ENCODE measurements around the gene PLCZ1.
"Not testable (repeated sequence)": the region's sequence is repeated elsewhere in the genome, so short reads cannot be mapped to it uniquely, and the experiment has no call there.

Gene PLCZ1

GRCh38 chr12:18703321-18703720, 34.5 kb downstream of the PLCZ1 start:
- DNase-seq (ENCODE audit: low spot score) = no peak

GRCh38 chr12:18700271-18700670, 37.5 kb downstream of the PLCZ1 start:
- DNase-seq (ENCODE audit: low spot score) = no peak

GRCh38 chr12:18696971-18697602, 40.7 kb downstream of the PLCZ1 start:
- DNase-seq (ENCODE audit: low spot score) = no peak

GRCh38 chr12:18693986-18694385, 43.8 kb downstream of the PLCZ1 start:
- DNase-seq (ENCODE audit: low spot score) = not testable (repeated sequence)

- DNase-seq (ENCODE audit: low spot score) = no peak
Measured at GRCh38 chr12:18690653-18691052, 47.2 kb downstream of the PLCZ1 start.

GRCh38 chr12:18689771-18690170, 48.0 kb downstream of the PLCZ1 start:
- no peak for DNase-seq (ENCODE audit: low spot score)

GRCh38 chr12:18684430-18684829, 53.4 kb downstream of the PLCZ1 start:
- no peak for DNase-seq (ENCODE audit: low spot score)

- DNase-seq (ENCODE audit: low spot score) = no peak
Measured at GRCh38 chr12:18683327-18684013, 54.3 kb downstream of the PLCZ1 start.

- DNase-seq (ENCODE audit: low spot score) = no peak
Measured at GRCh38 chr12:18681818-18682217, 56.0 kb downstream of the PLCZ1 start.

GRCh38 chr12:18676996-18677588, 60.7 kb downstream of the PLCZ1 start:
- DNase-seq (ENCODE audit: low spot score) = no peak

- no peak for DNase-seq (ENCODE audit: low spot score)
Measured at GRCh38 chr12:18676141-18676540, 61.7 kb downstream of the PLCZ1 start.

GRCh38 chr12:18658829-18659228, 79.0 kb downstream of the PLCZ1 start:
- DNase-seq (ENCODE audit: low spot score) = no peak

- DNase-seq (ENCODE audit: low spot score) = no peak
Measured at GRCh38 chr12:18658179-18658578, 79.6 kb downstream of the PLCZ1 start.

GRCh38 chr12:18655351-18655750, 82.5 kb downstream of the PLCZ1 start:
- DNase-seq (ENCODE audit: low spot score) = no peak

- DNase-seq (ENCODE audit: low spot score) = no peak
Measured at GRCh38 chr12:18653465-18653864, 84.3 kb downstream of the PLCZ1 start.

GRCh38 chr12:18652596-18652995, 85.2 kb downstream of the PLCZ1 start:
- DNase-seq (ENCODE audit: low spot score) = no peak

- DNase-seq (ENCODE audit: low spot score) = no peak
Measured at GRCh38 chr12:18651525-18651924, 86.3 kb downstream of the PLCZ1 start.

GRCh38 chr12:18646286-18646890, 91.4 kb downstream of the PLCZ1 start:
- DNase-seq (ENCODE audit: low spot score) = no peak

- peak; percentile 28 for DNase-seq (ENCODE audit: low spot score)
Measured at GRCh38 chr12:18644564-18644963, 93.2 kb downstream of the PLCZ1 start.

- DNase-seq (ENCODE audit: low spot score) = no peak
Measured at GRCh38 chr12:18643681-18644080, 94.1 kb downstream of the PLCZ1 start.

GRCh38 chr12:18640321-18640955, 97.4 kb downstream of the PLCZ1 start:
- DNase-seq (ENCODE audit: low spot score) = no peak

- DNase-seq (ENCODE audit: low spot score) = no peak
Measured at GRCh38 chr12:18634382-18634781, 103.4 kb downstream of the PLCZ1 start.

Measured in HuH-7 (cell line).